IMR-90 (cell line): Measurements from ENCODE around the gene SREK1IP1. TPM values are rescaled to one million over a fixed set of nuclear protein-coding genes. Genes with fewer than 3 reads are reported as not detected.

Experiments used
- ATAC-seq: fragments of 200-7000 bp; cut with Tn5 transposase; 2 replicates; pipeline ENCODE4 v1.9.1; 2020; ENCODE audit warnings: low read depth, mild to moderate bottlenecking, moderate library complexity
- BruUV-seq: library from RNA; stranded (reverse); fragments of 400-500 nt; replicated peaks from 2 replicates; lab custom pipeline; 2021; lab: Mats Ljungman, UMichigan
- CTCF ChIA-PET: fragments of 300-600 bp; formaldehyde crosslinking; extraction: SDS; loops from one replicate; lab custom pipeline; 2021; ENCODE audit warnings: antibody characterized with exemption; lab: Yijun Ruan, JAX
- POLR2A ChIA-PET: fragments of 300-600 bp; sonication (Branson Sonifier 250); formaldehyde crosslinking; loops from one replicate; lab custom pipeline; 2022; ENCODE audit warnings: antibody characterized with exemption; ENCODE audit not compliant: unreplicated experiment; lab: Charles Lee
- DNase-seq: peaks from one replicate; pipeline ENCODE4 v3.0.0; 2013
- H2AFZ ChIP-seq: replicated peaks from 2 replicates; pipeline ENCODE3; 2013; ENCODE audit warnings: low read length, mild to moderate bottlenecking; ENCODE audit not compliant: poor library complexity
- H2AK5ac ChIP-seq: 2 replicates; pipeline ENCODE4 v1.6.1; 2013; ENCODE audit warnings: low read depth, low read length, inconsistent platforms
- H2AK9ac ChIP-seq: replicated peaks from 2 replicates; pipeline ENCODE3; 2013; ENCODE audit warnings: mild to moderate bottlenecking, low read depth, low read length, moderate library complexity; ENCODE audit not compliant: poor library complexity
- H2BK120ac ChIP-seq: 2 replicates; pipeline ENCODE4 v1.6.1; 2013; ENCODE audit warnings: low read depth, low read length, inconsistent platforms
- H2BK15ac ChIP-seq: 3 replicates; pipeline ENCODE4 v1.6.1; 2013; ENCODE audit warnings: low read depth, low read length, inconsistent platforms
- H2BK20ac ChIP-seq: 2 replicates; pipeline ENCODE4 v1.6.1; 2013; ENCODE audit warnings: low read depth, mild to moderate bottlenecking, inconsistent platforms, low read length, moderate library complexity
- H2BK5ac ChIP-seq: 2 replicates; pipeline ENCODE4 v1.6.1; 2013; ENCODE audit warnings: mild to moderate bottlenecking, low read depth, low read length, inconsistent platforms; ENCODE audit not compliant: poor library complexity, severe bottlenecking
- H3K14ac ChIP-seq: replicated peaks from 2 replicates; pipeline ENCODE4 v1.6.1; 2013; ENCODE audit warnings: low read depth, low read length, inconsistent platforms
- H3K18ac ChIP-seq: 2 replicates; pipeline ENCODE4 v1.6.1; 2013; ENCODE audit warnings: low read depth, low read length, control low read depth
- H3K23ac ChIP-seq: 2 replicates; pipeline ENCODE4 v1.6.1; 2013; ENCODE audit warnings: low read depth, low read length, inconsistent platforms
- H3K27ac ChIP-seq: 2 replicates; pipeline ENCODE4 v1.5.1; 2013; ENCODE audit warnings: mild to moderate bottlenecking, control low read depth, low read length; ENCODE audit not compliant: insufficient read depth
- H3K27me3 ChIP-seq: 2 replicates; pipeline ENCODE4 v1.6.1; 2013; ENCODE audit warnings: low read length; ENCODE audit not compliant: control insufficient read depth, insufficient read depth
- H3K36me3 ChIP-seq: 2 replicates; pipeline ENCODE4 v1.6.1; 2013; ENCODE audit warnings: low read length, mixed read lengths; ENCODE audit not compliant: control insufficient read depth, insufficient read depth
- H3K4ac ChIP-seq: 2 replicates; pipeline ENCODE4 v1.6.1; 2013; ENCODE audit warnings: low read depth, low read length, inconsistent platforms
- H3K4me1 ChIP-seq: 2 replicates; pipeline ENCODE4 v1.6.1; 2013; ENCODE audit warnings: low read length, mixed read lengths; ENCODE audit not compliant: control insufficient read depth, insufficient read depth
- H3K4me2 ChIP-seq: 2 replicates; pipeline ENCODE4 v1.6.1; 2013; ENCODE audit warnings: low read depth, mild to moderate bottlenecking, control low read depth, low read length, moderate library complexity
- H3K4me3 ChIP-seq: 2 replicates; pipeline ENCODE4 v1.5.1; 2013; ENCODE audit warnings: low read depth, mild to moderate bottlenecking, control low read depth, low read length, moderate library complexity; ENCODE audit not compliant: insufficient read depth
- H3K56ac ChIP-seq: 2 replicates; pipeline ENCODE4 v1.6.1; 2013; ENCODE audit warnings: low read length, inconsistent platforms; ENCODE audit not compliant: insufficient read depth; ENCODE audit errors: extremely low read depth
- H3K79me1 ChIP-seq, 2 experiments: 2 replicates each; pipeline ENCODE4 v1.6.1; 2013; ENCODE audit warnings: low read length in 2 of 2, inconsistent platforms in 1 of 2, low read depth in 1 of 2
- H3K9ac ChIP-seq: 2 replicates; pipeline ENCODE4 v1.6.1; 2013; ENCODE audit warnings: low read depth, low read length, control low read depth
- H3K9me1 ChIP-seq: 2 replicates; pipeline ENCODE4 v1.6.1; 2013; ENCODE audit warnings: low read length, inconsistent platforms; ENCODE audit not compliant: insufficient read depth
- H3K9me3 ChIP-seq: 2 replicates; pipeline ENCODE4 v1.6.1; 2013; ENCODE audit warnings: low read length; ENCODE audit not compliant: control insufficient read depth, insufficient read depth
- H4K20me1 ChIP-seq: 2 replicates; pipeline ENCODE4 v1.6.1; 2013; ENCODE audit warnings: low read length, inconsistent platforms; ENCODE audit not compliant: insufficient read depth
- H4K5ac ChIP-seq: 2 replicates; pipeline ENCODE4 v1.6.1; 2013; ENCODE audit warnings: mild to moderate bottlenecking, low read depth, low read length, control low read depth
- H4K8ac ChIP-seq, 2 experiments: 2 replicates each; pipeline ENCODE4 v1.6.1; 2013; ENCODE audit warnings: low read depth in 2 of 2, low read length in 2 of 2, control low read depth in 1 of 2, inconsistent platforms in 1 of 2
- H4K91ac ChIP-seq: 2 replicates; pipeline ENCODE4 v1.6.1; 2013; ENCODE audit warnings: low read depth, low read length, inconsistent platforms; ENCODE audit not compliant: insufficient read depth
- CEBPB ChIP-seq: IDR thresholded peaks from 2 replicates; pipeline ENCODE4 v1.6.1; 2012; ENCODE audit warnings: low read depth, low read length, improper control_type of control experiment
- CHD1 ChIP-seq: IDR thresholded peaks from 2 replicates; pipeline ENCODE4 v1.6.1; 2012; ENCODE audit warnings: low read depth, low read length, improper control_type of control experiment
- MAFK ChIP-seq: IDR thresholded peaks from 2 replicates; pipeline ENCODE4 v1.6.1; 2012; ENCODE audit warnings: low read depth, low read length, improper control_type of control experiment
- MXI1 ChIP-seq: IDR thresholded peaks from 2 replicates; pipeline ENCODE4 v1.6.1; 2012; ENCODE audit warnings: low read depth, mild to moderate bottlenecking, low read length, moderate library complexity, borderline replicate concordance
- NFE2L2 ChIP-seq: fragments of 150-350 bp; IDR thresholded peaks from 2 replicates; pipeline ENCODE4 v1.6.1; 2016; ENCODE audit warnings: low read depth, mild to moderate bottlenecking, low read length
- POLR2A ChIP-seq: IDR thresholded peaks from 2 replicates; pipeline ENCODE4 v1.6.1; 2012; ENCODE audit warnings: mild to moderate bottlenecking, low read depth, low read length
- WGBS, 2 experiments: methylation state at CpG; one replicate each; pipeline versions ENCODE4 v1.1.5 to v1.1.7; 2013; ENCODE audit warnings: missing lambda C conversion rate in 2 of 2; ENCODE audit not compliant: insufficient read length in 1 of 2; ENCODE audit errors: extremely low coverage in 2 of 2; 5-methylcytosine and 5-hydroxymethylcytosine counted together
- dilution Hi-C: fragments of 300-500 bp; cut with HindIII; formaldehyde crosslinking; loops from one replicate; pipeline ENCODE4 v1.14.3; 2018; ENCODE audit warnings: low sequenced_read_pairs; ENCODE audit not compliant: unreplicated experiment
- in situ Hi-C: fragments of 300-500 bp; cut with MboI; formaldehyde crosslinking; loops from 3 replicates; pipeline ENCODE4 v1.14.3; 2019; ENCODE audit warnings: low sequenced_read_pairs, inconsistent platforms, mixed read lengths
- intact Hi-C: fragments of 100-400 bp; cut with micrococcal nuclease; formaldehyde crosslinking; loops from 2 replicates; pipeline ENCODE4 v1.10.0; 2022
- polyA plus RNA-seq, 3 experiments: library from polyadenylated mRNA; depleted of rRNA; stranded (reverse); fragments of >200 nt; gene quantifications; 2 replicates each; pipeline ENCODE4 v1.2.3, GENCODE V29; 2012; ENCODE audit warnings: low replicate concordance in 1 of 3
- total RNA-seq: library from RNA; depleted of rRNA; stranded (reverse); fragments of >200 nt; gene quantifications from 2 replicates; pipeline ENCODE4 v1.2.3, GENCODE V29; 2012

Gene SREK1IP1
- total and polyA plus RNA-seq, 2 of the 4 experiments (the other 2 are of a cell fraction): 3.3 to 6.5 TPM

DNA sequence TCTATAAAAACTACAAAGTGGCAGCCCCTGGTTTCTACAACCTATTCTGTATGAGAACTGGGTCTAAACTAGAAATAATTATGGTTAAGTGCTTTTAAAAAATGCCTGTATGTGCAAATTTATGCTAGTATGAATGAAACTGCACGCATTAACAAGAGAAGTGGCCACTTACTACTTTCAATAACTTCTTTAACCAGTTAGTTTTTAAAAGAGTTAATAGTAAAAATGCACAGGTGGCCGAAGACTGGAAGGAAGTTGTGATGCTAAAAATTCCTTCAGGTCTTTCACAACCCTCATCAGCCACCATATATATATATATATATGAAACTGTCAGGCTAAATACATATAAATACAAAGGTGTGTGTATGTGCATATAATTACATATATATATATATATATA is 41.3 kb downstream of the SREK1IP1 start:
- Histone ChIP-seq H3K4me1 (no peaks in the 10 kb centered on the region), H2AK5ac (no peak overlapping the region), H2BK120ac (no peak overlapping the region), H4K5ac (no peak overlapping the region), H3K9me3 (no peaks in the 10 kb centered on the region), H3K4me3 (no peak overlapping the region), H3K18ac (no peak overlapping the region), H4K20me1 (no peaks in the 10 kb centered on the region), H2BK5ac (no peak overlapping the region), H3K27ac (no peak overlapping the region), H3K27me3 (no peaks in the 10 kb centered on the region), H2AK9ac (no peak overlapping the region), H3K4ac (no peak overlapping the region), H3K36me3 (peaks cover 1% of the 10 kb centered on the region; the same call in 1 of the 2 replicates), H3K79me1 (peaks cover 4 to 7% of the 10 kb centered on the region in 2 experiments; a peak in 1 of 4 replicates), H3K56ac (no peak overlapping the region), H3K4me2 (no peak overlapping the region), H3K23ac (no peak overlapping the region), H2AFZ (no peak overlapping the region), H3K14ac (no peak overlapping the region), H3K9me1 (no peaks in the 10 kb centered on the region), H3K9ac (no peak overlapping the region), H4K91ac (no peak overlapping the region), H4K8ac (no peak overlapping the region), H2BK15ac (no peak overlapping the region), H2BK20ac (no peak overlapping the region)
- WGBS, 2 experiments: no CpG with 5 or more reads among the region's 2 CpGs
- POLR2A ChIA-PET: no interaction called here
- ATAC-seq (no peak), DNase-seq (no peak)
- BruUV-seq: no TSS peak
- intact Hi-C loops (no loop called here), in situ Hi-C loops (no loop called here), dilution Hi-C loops (no loop called here)
- TF ChIP-seq NFE2L2: no peak
- TF ChIP-seq MAFK: no peak
- no peak for TF ChIP-seq MXI1
- no peak for TF ChIP-seq POLR2A
- TF ChIP-seq CEBPB: no peak
- no peak for TF ChIP-seq CHD1
- CTCF ChIA-PET: no interaction called here
